GM21367 (cell line): Measurements from ENCODE around the gene DIAPH2.
A peak's percentile ranks its signal among the peaks of the same experiment; 100 is the strongest.
"Not testable (repeated sequence)": the region's sequence is repeated elsewhere in the genome, so short reads cannot be mapped to it uniquely, and the experiment has no call there.

Experiments used
- ATAC-seq: cut with Tn5 transposase; IDR thresholded peaks from one replicate; pipeline ENCODE4 v1.9.1; 2021; ENCODE audit not compliant: unreplicated experiment

DIAPH2 gene

GRCh38 chrX:96715481-96715880, 30.8 kb downstream of the DIAPH2 start:
- no peak for ATAC-seq

- no peak for ATAC-seq
Observed at GRCh38 chrX:96719161-96719875, 34.7 kb downstream of the DIAPH2 start.

- peak; percentile 100 for ATAC-seq
Observed at GRCh38 chrX:96721354-96721753, 36.7 kb downstream of the DIAPH2 start.

- no peak for ATAC-seq
Observed at GRCh38 chrX:96722781-96723180, 38.1 kb downstream of the DIAPH2 start.

- ATAC-seq, result no peak
Observed at GRCh38 chrX:96729053-96729452, 44.4 kb downstream of the DIAPH2 start.

- no peak for ATAC-seq
Observed at GRCh38 chrX:96729868-96730643, 45.4 kb downstream of the DIAPH2 start.

- not testable (repeated sequence) for ATAC-seq
Observed at GRCh38 chrX:96731000-96731399, 46.4 kb downstream of the DIAPH2 start.

- no peak for ATAC-seq
Observed at GRCh38 chrX:96743367-96744073, 58.9 kb downstream of the DIAPH2 start.

- no peak for ATAC-seq
Observed at GRCh38 chrX:96752781-96753180, 68.1 kb downstream of the DIAPH2 start.

GRCh38 chrX:96753230-96753629, 68.6 kb downstream of the DIAPH2 start:
- no peak for ATAC-seq

- ATAC-seq, result no peak
Observed at GRCh38 chrX:96756491-96756890, 71.8 kb downstream of the DIAPH2 start.

- no peak for ATAC-seq
Observed at GRCh38 chrX:96761566-96761965, 76.9 kb downstream of the DIAPH2 start.

GRCh38 chrX:96763608-96764007, 79.0 kb downstream of the DIAPH2 start:
- ATAC-seq, result no peak

- peak; percentile 71 for ATAC-seq
Observed at GRCh38 chrX:96764864-96765263, 80.2 kb downstream of the DIAPH2 start.

- ATAC-seq, result no peak
Observed at GRCh38 chrX:96770315-96770714, 85.7 kb downstream of the DIAPH2 start.

GRCh38 chrX:96771486-96771885, 86.8 kb downstream of the DIAPH2 start:
- ATAC-seq, result no peak

- no peak for ATAC-seq
Observed at GRCh38 chrX:96774116-96774515, 89.5 kb downstream of the DIAPH2 start.

GRCh38 chrX:96776966-96777365, 92.3 kb downstream of the DIAPH2 start:
- ATAC-seq, result no peak

- ATAC-seq, result no peak
Observed at GRCh38 chrX:96791559-96791958, 106.9 kb downstream of the DIAPH2 start.

GRCh38 chrX:96792047-96792446, 107.4 kb downstream of the DIAPH2 start:
- no peak for ATAC-seq

- ATAC-seq, result no peak
Observed at GRCh38 chrX:96798982-96799381, 114.3 kb downstream of the DIAPH2 start.

GRCh38 chrX:96807318-96807717, 122.7 kb downstream of the DIAPH2 start:
- ATAC-seq, result no peak
